ENCODE data around the gene EEIG1.
A peak's percentile ranks its signal among the peaks of the same experiment; 100 is the strongest.

The EEIG1 gene

GRCh38 chr9:127968042-127968441 lies 12.7 kb downstream of the EEIG1 start:
- peaks cover 94% of the 10 kb centered on the region for H3K4me1 ChIP-seq (ENCODE audit: control insufficient read depth, insufficient read depth, low read length, poor library complexity, severe bottlenecking)
- DNase-seq = peak in 1 of 3 donors; percentile 47

GRCh38 chr9:127967151-127967809 lies 13.5 kb downstream of the EEIG1 start:
- H3K9me3 ChIP-seq (ENCODE audit: control insufficient read depth, low read length) = no peaks in the 10 kb centered on the region
- DNase-seq = no peak
- H3K4me1 ChIP-seq (ENCODE audit: control insufficient read depth, insufficient read depth, low read length, poor library complexity, severe bottlenecking) = peaks cover 94% of the 10 kb centered on the region
- no peaks in the 10 kb centered on the region for H3K27me3 ChIP-seq (replicated peaks; ENCODE audit: control insufficient read depth, insufficient read depth, low read length, poor library complexity, severe bottlenecking)
- peak overlapping the region; percentile 90 for H3K27ac ChIP-seq (ENCODE audit: insufficient read depth, low read length, poor library complexity, severe bottlenecking)
- H3K36me3 ChIP-seq (ENCODE audit: control insufficient read depth, insufficient read depth, low read length) = peaks cover 13% of the 10 kb centered on the region
- H3K4me3 ChIP-seq (ENCODE audit: insufficient read depth, low read depth, low read length, poor library complexity, severe bottlenecking) = peak overlapping the region; percentile 40

More at GRCh38 chr9:127968042-127968441, 12.7 kb downstream of the EEIG1 start:
- Histone ChIP-seq H3K36me3 (ENCODE audit: control insufficient read depth, insufficient read depth, low read length) (peaks cover 9% of the 10 kb centered on the region), H3K27ac (ENCODE audit: insufficient read depth, low read length, poor library complexity, severe bottlenecking) (peak overlapping the region; percentile 90), H3K27me3 (replicated peaks; ENCODE audit: control insufficient read depth, insufficient read depth, low read length, poor library complexity, severe bottlenecking) (no peaks in the 10 kb centered on the region), H3K4me3 (ENCODE audit: insufficient read depth, low read depth, low read length, poor library complexity, severe bottlenecking) (peak overlapping the region; percentile 20), H3K9me3 (ENCODE audit: control insufficient read depth, low read length) (no peaks in the 10 kb centered on the region)

DNA sequence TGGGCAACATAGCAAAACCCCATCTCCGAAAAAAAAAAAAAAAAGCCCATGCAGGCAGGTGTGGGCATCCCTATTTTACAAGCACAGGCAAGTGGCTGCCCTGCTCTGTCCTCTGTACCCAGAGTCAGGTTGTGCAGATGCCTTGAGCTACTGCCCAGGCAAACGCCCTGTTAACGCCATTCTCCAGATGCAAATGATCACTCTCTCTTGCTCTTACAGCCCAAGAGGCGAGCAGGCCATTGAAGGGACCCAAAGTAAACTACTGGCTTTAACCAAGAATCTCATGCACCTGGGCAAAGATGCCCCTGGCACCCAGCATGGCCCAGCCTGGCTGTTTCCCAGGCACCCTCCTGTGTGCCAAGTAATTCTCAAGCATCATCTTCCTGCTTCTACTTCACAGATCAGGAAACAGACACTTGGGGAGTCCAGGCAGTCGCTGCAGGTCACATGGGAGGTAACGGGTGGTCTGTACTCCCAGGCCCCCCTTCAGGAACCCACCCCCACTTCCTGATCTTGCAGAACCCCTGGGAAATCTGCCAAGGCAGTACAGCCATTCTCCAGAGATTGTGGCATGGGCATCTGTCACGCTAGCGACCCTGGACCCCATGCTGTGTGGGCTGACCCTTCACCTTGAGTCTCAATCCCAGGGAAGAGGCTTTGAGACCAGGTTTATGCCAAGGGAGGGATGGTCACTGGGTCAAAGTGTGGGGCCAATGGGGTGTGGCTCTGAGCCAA lies 14.2 kb downstream of the EEIG1 start:
- H3K27me3 ChIP-seq (replicated peaks; ENCODE audit: control insufficient read depth, insufficient read depth, low read length, poor library complexity, severe bottlenecking) = no peaks in the 10 kb centered on the region
- peak overlapping the region; percentile 40 for H3K4me3 ChIP-seq (ENCODE audit: insufficient read depth, low read depth, low read length, poor library complexity, severe bottlenecking)
- H3K4me1 ChIP-seq (ENCODE audit: control insufficient read depth, insufficient read depth, low read length, poor library complexity, severe bottlenecking) = peaks cover 94% of the 10 kb centered on the region
- H3K36me3 ChIP-seq (ENCODE audit: control insufficient read depth, insufficient read depth, low read length) = peaks cover 20% of the 10 kb centered on the region
- no peak for DNase-seq
- peak overlapping the region; percentile 90 for H3K27ac ChIP-seq (ENCODE audit: insufficient read depth, low read length, poor library complexity, severe bottlenecking)
- no peaks in the 10 kb centered on the region for H3K9me3 ChIP-seq (ENCODE audit: control insufficient read depth, low read length)

- Histone ChIP-seq H3K27ac (ENCODE audit: insufficient read depth, low read length, poor library complexity, severe bottlenecking) (peak overlapping the region; percentile 50), H3K4me3 (ENCODE audit: insufficient read depth, low read depth, low read length, poor library complexity, severe bottlenecking) (no peak overlapping the region), H3K27me3 (replicated peaks; ENCODE audit: control insufficient read depth, insufficient read depth, low read length, poor library complexity, severe bottlenecking) (no peaks in the 10 kb centered on the region), H3K4me1 (ENCODE audit: control insufficient read depth, insufficient read depth, low read length, poor library complexity, severe bottlenecking) (peaks cover 95% of the 10 kb centered on the region), H3K9me3 (ENCODE audit: control insufficient read depth, low read length) (no peaks in the 10 kb centered on the region), H3K36me3 (ENCODE audit: control insufficient read depth, insufficient read depth, low read length) (peaks cover 22% of the 10 kb centered on the region)
- no peak for DNase-seq
These were observed 14.8 kb downstream of the EEIG1 start for GRCh38 chr9:127965953-127966352.

- Histone ChIP-seq H3K27me3 (replicated peaks; ENCODE audit: control insufficient read depth, insufficient read depth, low read length, poor library complexity, severe bottlenecking) (no peaks in the 10 kb centered on the region), H3K4me3 (ENCODE audit: insufficient read depth, low read depth, low read length, poor library complexity, severe bottlenecking) (peak overlapping the region; percentile 0), H3K9me3 (ENCODE audit: control insufficient read depth, low read length) (no peaks in the 10 kb centered on the region), H3K4me1 (ENCODE audit: control insufficient read depth, insufficient read depth, low read length, poor library complexity, severe bottlenecking) (peaks cover 90% of the 10 kb centered on the region), H3K36me3 (ENCODE audit: control insufficient read depth, insufficient read depth, low read length) (peaks cover 18% of the 10 kb centered on the region), H3K27ac (ENCODE audit: insufficient read depth, low read length, poor library complexity, severe bottlenecking) (peak overlapping the region; percentile 51)
- DNase-seq = no peak
These were observed 17.3 kb downstream of the EEIG1 start for GRCh38 chr9:127963359-127964064.

GRCh38 chr9:127963041-127963358 lies 17.8 kb downstream of the EEIG1 start:
- Histone ChIP-seq H3K4me3 (ENCODE audit: insufficient read depth, low read depth, low read length, poor library complexity, severe bottlenecking) (no peak overlapping the region), H3K27ac (ENCODE audit: insufficient read depth, low read length, poor library complexity, severe bottlenecking) (peak overlapping the region; percentile 51), H3K27me3 (replicated peaks; ENCODE audit: control insufficient read depth, insufficient read depth, low read length, poor library complexity, severe bottlenecking) (no peaks in the 10 kb centered on the region), H3K4me1 (ENCODE audit: control insufficient read depth, insufficient read depth, low read length, poor library complexity, severe bottlenecking) (peaks cover 90% of the 10 kb centered on the region), H3K36me3 (ENCODE audit: control insufficient read depth, insufficient read depth, low read length) (peaks cover 18% of the 10 kb centered on the region), H3K9me3 (ENCODE audit: control insufficient read depth, low read length) (no peaks in the 10 kb centered on the region)
- DNase-seq = no peak

- H3K4me3 ChIP-seq (ENCODE audit: insufficient read depth, low read depth, low read length, poor library complexity, severe bottlenecking) = no peak overlapping the region
These were observed 18.5 kb downstream of the EEIG1 start for GRCh38 chr9:127962278-127962677.

DNA sequence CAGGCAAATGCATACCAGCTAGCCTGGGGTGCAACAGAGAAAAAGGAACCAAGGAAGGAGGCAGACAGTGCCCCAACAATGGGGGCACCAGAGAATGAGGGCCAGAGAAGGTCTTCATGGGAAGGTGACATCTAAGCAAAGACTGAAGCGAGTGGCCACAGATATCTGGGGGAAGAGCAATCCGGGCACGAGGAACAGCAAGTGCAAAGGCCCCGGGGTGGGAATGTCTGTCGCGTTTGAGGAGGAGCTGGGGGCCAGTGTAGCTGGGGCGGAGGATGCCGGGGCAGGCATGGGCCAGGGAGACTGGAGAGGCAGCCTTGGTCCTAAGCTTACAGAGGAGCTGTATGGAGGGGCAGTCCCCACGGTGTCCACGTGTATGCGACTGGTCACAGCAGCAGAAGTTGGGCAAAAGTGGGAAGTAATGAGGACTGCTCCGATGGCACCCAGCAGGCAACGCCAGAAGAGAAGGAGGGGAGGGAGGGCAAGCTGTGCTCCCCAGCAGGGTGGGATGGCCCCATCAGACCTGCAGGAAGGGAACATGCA lies 19.1 kb downstream of the EEIG1 start:
- Histone ChIP-seq H3K4me3 (ENCODE audit: insufficient read depth, low read depth, low read length, poor library complexity, severe bottlenecking) (no peak overlapping the region), H3K36me3 (ENCODE audit: control insufficient read depth, insufficient read depth, low read length) (peaks cover 18% of the 10 kb centered on the region), H3K9me3 (ENCODE audit: control insufficient read depth, low read length) (no peaks in the 10 kb centered on the region), H3K27ac (ENCODE audit: insufficient read depth, low read length, poor library complexity, severe bottlenecking) (peak overlapping the region; percentile 58), H3K27me3 (replicated peaks; ENCODE audit: control insufficient read depth, insufficient read depth, low read length, poor library complexity, severe bottlenecking) (no peaks in the 10 kb centered on the region), H3K4me1 (ENCODE audit: control insufficient read depth, insufficient read depth, low read length, poor library complexity, severe bottlenecking) (peaks cover 88% of the 10 kb centered on the region)
- no peak for DNase-seq

More at GRCh38 chr9:127962278-127962677, 18.5 kb downstream of the EEIG1 start:
- Histone ChIP-seq H3K27me3 (replicated peaks; ENCODE audit: control insufficient read depth, insufficient read depth, low read length, poor library complexity, severe bottlenecking) (no peaks in the 10 kb centered on the region), H3K36me3 (ENCODE audit: control insufficient read depth, insufficient read depth, low read length) (peaks cover 18% of the 10 kb centered on the region), H3K4me1 (ENCODE audit: control insufficient read depth, insufficient read depth, low read length, poor library complexity, severe bottlenecking) (peaks cover 90% of the 10 kb centered on the region), H3K9me3 (ENCODE audit: control insufficient read depth, low read length) (no peaks in the 10 kb centered on the region), H3K27ac (ENCODE audit: insufficient read depth, low read length, poor library complexity, severe bottlenecking) (peak overlapping the region; percentile 58)
- no peak for DNase-seq

DNA sequence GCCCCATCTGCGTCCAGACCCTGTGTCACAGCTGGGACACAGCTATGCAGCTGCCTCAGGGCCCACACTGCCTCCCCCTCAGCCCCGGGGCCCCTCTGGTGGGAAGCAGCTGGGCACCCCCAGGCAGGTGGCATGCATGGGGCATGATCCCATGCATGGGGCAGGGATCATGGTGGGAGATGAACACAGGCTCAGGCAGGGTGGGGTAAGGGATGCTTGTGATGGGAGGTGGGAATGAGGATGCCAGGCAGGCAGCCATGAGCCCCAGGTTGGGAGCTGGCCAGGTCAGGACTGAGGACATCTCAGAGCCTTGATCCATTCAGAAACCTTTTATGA lies 19.7 kb downstream of the EEIG1 start:
- Histone ChIP-seq H3K27me3 (replicated peaks; ENCODE audit: control insufficient read depth, insufficient read depth, low read length, poor library complexity, severe bottlenecking) (no peaks in the 10 kb centered on the region), H3K4me1 (ENCODE audit: control insufficient read depth, insufficient read depth, low read length, poor library complexity, severe bottlenecking) (peaks cover 85% of the 10 kb centered on the region), H3K9me3 (ENCODE audit: control insufficient read depth, low read length) (no peaks in the 10 kb centered on the region), H3K4me3 (ENCODE audit: insufficient read depth, low read depth, low read length, poor library complexity, severe bottlenecking) (no peak overlapping the region), H3K27ac (ENCODE audit: insufficient read depth, low read length, poor library complexity, severe bottlenecking) (peak overlapping the region; percentile 58), H3K36me3 (ENCODE audit: control insufficient read depth, insufficient read depth, low read length) (peaks cover 18% of the 10 kb centered on the region)
- DNase-seq = no peak
